GM23338 (cell line): ENCODE results near the gene SFT2D1.

Source experiments
- CTCF ChIP-seq, 2 experiments: fragments of 200-600 bp in 1 of 2; sonication (generic) in 1 of 2; conservative IDR thresholded peaks; 2 replicates each; pipeline versions ENCODE4 v1.5.1 to v1.6.1; 2016 to 2017; ENCODE audit warnings: antibody characterized with exemption in 2 of 2, low read depth in 2 of 2, mild to moderate bottlenecking in 2 of 2, moderate library complexity in 1 of 2
- ETS1 ChIP-seq: IDR thresholded peaks from 2 replicates; pipeline ENCODE4 v1.6.1; 2016; ENCODE audit warnings: antibody characterized with exemption
- EZH2 ChIP-seq: fragments of 200-600 bp; sonication (generic); IDR thresholded peaks from one replicate; pipeline ENCODE4 v1.8.0; 2017; ENCODE audit warnings: antibody characterized with exemption, mild to moderate bottlenecking, low read depth; ENCODE audit not compliant: unreplicated experiment
- EZH2phosphoT487 ChIP-seq: fragments of 200-600 bp; sonication (generic); IDR thresholded peaks from one replicate; pipeline ENCODE4 v1.8.1; 2018; ENCODE audit warnings: antibody characterized with exemption; ENCODE audit not compliant: unreplicated experiment
- JUNB ChIP-seq: IDR thresholded peaks from one replicate; pipeline ENCODE4 v1.6.1; 2016; ENCODE audit warnings: antibody characterized with exemption; ENCODE audit not compliant: unreplicated experiment
- POLR2AphosphoS5 ChIP-seq: IDR thresholded peaks from 2 replicates; pipeline ENCODE4 v1.6.1; 2016; ENCODE audit warnings: antibody characterized with exemption, low read depth
- REST ChIP-seq: IDR thresholded peaks from one replicate; pipeline ENCODE4 v1.6.1; 2018; ENCODE audit warnings: antibody characterized with exemption; ENCODE audit not compliant: unreplicated experiment
- ZNF114 ChIP-seq: fragments of 250-450 bp; sonication (Bioruptor Pico); IDR thresholded peaks from 2 replicates; pipeline ENCODE4 v1.5.0; 2020; ENCODE audit warnings: mild to moderate bottlenecking, moderate library complexity

GRCh38 chr6:166304106-166304505 is 38.2 kb downstream of the SFT2D1 start:
- TF ChIP-seq CTCF (conservative IDR thresholded peaks at IDR 0.05; ENCODE audit: low read depth in 2 of 2) (peak; percentile 12 to 48; a peak in 2 of 4 replicates), ZNF114 (CRISPR knock-in tag) (no peak), POLR2AphosphoS5 (no peak), EZH2 (no peak), JUNB (no peak), EZH2phosphoT487 (no peak), REST (no peak), ETS1 (no peak)
